Gastrocnemius medialis (tissue), 4 donors: Measurements from ENCODE around the gene TNS3. TPM values are rescaled to one million over a fixed set of nuclear protein-coding genes. Genes with fewer than 3 reads are reported as not detected.

Source experiments
- ATAC-seq, 2 donors: fragments of 150-250 bp; one replicate each; pipeline ENCODE4 v1.9.1; 2016
- DNase-seq, 2 donors: peaks; one replicate each; pipeline ENCODE4 v3.0.0-alpha.2; 2019
- H3K27ac ChIP-seq, 4 donors: fragments of 200-600 bp; sonication (generic); 1 replicate in 1 of 4; 2 replicates in 3 of 4; pipeline ENCODE4 v1.5.1; 2016 to 2018; ENCODE audit warnings: mild to moderate bottlenecking in 2 of 4, moderate library complexity in 1 of 4
- H3K27me3 ChIP-seq, 3 donors: fragments of 200-600 bp; sonication (generic) in 2 of 3; 1 replicate in 1 of 3; 2 replicates in 2 of 3; pipeline versions ENCODE4 v1.5.1 to v1.6.0; 2016 to 2019; ENCODE audit warnings: mild to moderate bottlenecking in 1 of 3, moderate library complexity in 1 of 3
- H3K36me3 ChIP-seq, 2 donors: fragments of 200-600 bp; sonication (generic) in 1 of 2; one replicate each; pipeline ENCODE4 v1.5.1; 2017 to 2018
- H3K4me1 ChIP-seq, 2 donors: fragments of 200-600 bp; sonication (generic) in 1 of 2; one replicate each; pipeline ENCODE4 v1.5.1; 2016 to 2017; ENCODE audit warnings: mild to moderate bottlenecking in 2 of 2
- H3K4me3 ChIP-seq, 4 donors: fragments of 200-600 bp; sonication (generic) in 3 of 4; 1 replicate in 1 of 4; 2 replicates in 3 of 4; pipeline ENCODE4 v1.5.1; 2016 to 2019; ENCODE audit warnings: mild to moderate bottlenecking in 2 of 4
- H3K9me3 ChIP-seq, 3 donors: fragments of 200-600 bp; sonication (generic) in 2 of 3; 1 replicate in 1 of 3; 2 replicates in 2 of 3; pipeline ENCODE4 v1.5.1; 2016 to 2019
- POLR2A ChIP-seq, 2 donors: fragments of 450-650 bp; IDR thresholded peaks; one replicate each; pipeline ENCODE4 v1.6.1; 2017; ENCODE audit warnings: antibody characterized with exemption in 2 of 2, mild to moderate bottlenecking in 2 of 2, moderate library complexity in 2 of 2
- in situ Hi-C, 4 donors: fragments of 200-750 bp; cut with MboI; loops; one replicate each; pipeline versions ENCODE4 v1.15.0 to v1.8.0; 2017; ENCODE audit warnings: low sequenced_read_pairs in 4 of 4
- intact Hi-C: fragments of 100-400 bp; cut with DNase I; formaldehyde crosslinking; loops from one replicate; pipeline ENCODE4 v1.15.1; 2023; ENCODE audit warnings: low total_unique reads
- total RNA-seq, 4 donors: library from RNA; depleted of rRNA; stranded (reverse); fragments of >200 nt; gene quantifications; one replicate each; pipeline versions ENCODE4 v1.1.0 to v1.2.3, GENCODE V29; 2016
- TF ChIP-seq, protein P1 (sequence below), 5 experiments: fragments of 450-650 bp in 3 of 5; fragments of 200-600 bp in 2 of 5; sonication (generic) in 2 of 5; IDR thresholded peaks in 4 of 5; conservative IDR thresholded peaks in 1 of 5; 1 replicate in 4 of 5; 2 replicates in 1 of 5; pipeline ENCODE4 v1.5.1; 2016 to 2019; ENCODE audit warnings: antibody characterized with exemption in 5 of 5, mild to moderate bottlenecking in 3 of 5, moderate library complexity in 3 of 5

TNS3 gene
- total RNA-seq, 4 donors from 2014 or later: 39.4 to 64.3 (median 50.5) TPM

DNA sequence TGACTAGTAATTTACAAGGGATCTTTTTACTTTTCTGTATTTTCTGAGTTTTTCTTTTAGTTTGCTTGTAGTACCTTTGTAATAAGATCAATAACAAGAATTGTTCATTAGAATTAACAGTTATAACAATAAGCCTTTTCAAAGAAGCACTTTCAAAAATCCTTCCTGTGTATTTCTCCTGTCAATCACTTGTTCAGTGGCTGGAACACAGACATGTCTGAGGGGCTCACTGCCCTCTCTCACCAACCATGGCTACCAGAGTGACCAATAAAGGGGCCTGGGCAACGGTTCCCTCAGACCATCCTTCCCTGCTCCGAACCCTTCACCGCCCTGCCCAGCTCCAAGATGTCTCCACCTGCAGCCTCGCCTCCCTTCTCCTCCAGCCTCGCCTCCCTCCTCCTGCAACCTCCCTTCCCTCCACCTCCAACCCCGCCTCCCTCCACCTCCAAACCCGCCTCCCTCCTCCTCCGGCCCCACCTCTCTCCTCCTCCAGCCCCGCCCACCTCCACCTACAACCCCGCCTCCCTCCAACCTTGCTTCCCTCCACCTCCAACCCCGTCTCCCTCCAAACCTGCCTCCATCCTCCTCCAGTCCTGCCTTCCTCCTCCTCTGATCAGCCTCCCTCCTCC lies 353.4 kb downstream of the TNS3 start:
- ATAC-seq: no peak
- TF ChIP-seq, protein P1, sequence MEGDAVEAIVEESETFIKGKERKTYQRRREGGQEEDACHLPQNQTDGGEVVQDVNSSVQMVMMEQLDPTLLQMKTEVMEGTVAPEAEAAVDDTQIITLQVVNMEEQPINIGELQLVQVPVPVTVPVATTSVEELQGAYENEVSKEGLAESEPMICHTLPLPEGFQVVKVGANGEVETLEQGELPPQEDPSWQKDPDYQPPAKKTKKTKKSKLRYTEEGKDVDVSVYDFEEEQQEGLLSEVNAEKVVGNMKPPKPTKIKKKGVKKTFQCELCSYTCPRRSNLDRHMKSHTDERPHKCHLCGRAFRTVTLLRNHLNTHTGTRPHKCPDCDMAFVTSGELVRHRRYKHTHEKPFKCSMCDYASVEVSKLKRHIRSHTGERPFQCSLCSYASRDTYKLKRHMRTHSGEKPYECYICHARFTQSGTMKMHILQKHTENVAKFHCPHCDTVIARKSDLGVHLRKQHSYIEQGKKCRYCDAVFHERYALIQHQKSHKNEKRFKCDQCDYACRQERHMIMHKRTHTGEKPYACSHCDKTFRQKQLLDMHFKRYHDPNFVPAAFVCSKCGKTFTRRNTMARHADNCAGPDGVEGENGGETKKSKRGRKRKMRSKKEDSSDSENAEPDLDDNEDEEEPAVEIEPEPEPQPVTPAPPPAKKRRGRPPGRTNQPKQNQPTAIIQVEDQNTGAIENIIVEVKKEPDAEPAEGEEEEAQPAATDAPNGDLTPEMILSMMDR (IDR thresholded peaks at IDR 0.05 in 4 of 5, conservative IDR thresholded peaks at IDR 0.05 in 1 of 5): no peak
- TF ChIP-seq POLR2A (IDR thresholded peaks at IDR 0.05): no peak
- Histone ChIP-seq H3K27me3 (no peaks in the 10 kb centered on the region), H3K27ac (no peak overlapping the region), H3K9me3 (no peaks in the 10 kb centered on the region), H3K4me3 (no peak overlapping the region), H3K4me1 (peaks cover 0 to 12% of the 10 kb centered on the region in 2 donors), H3K36me3 (no peaks in the 10 kb centered on the region)
- intact Hi-C loops: no loop called here
- no peak for DNase-seq
- in situ Hi-C loops: no loop called here

GRCh38 chr7:47227762-47228177 lies 354.1 kb downstream of the TNS3 start:
- in situ Hi-C loops (no loop called here), intact Hi-C loops (no loop called here)
- peak; percentile 33 to 89 for ATAC-seq

GRCh38 chr7:47226696-47227095 lies 355.2 kb downstream of the TNS3 start:
- DNase-seq: no peak
- no peak for ATAC-seq
- no peak overlapping the region for H3K27ac ChIP-seq
- H3K4me1 ChIP-seq: peaks cover 0 to 12% of the 10 kb centered on the region in 2 donors
- in situ Hi-C loops: no loop called here
- TF ChIP-seq, protein P1 (IDR thresholded peaks at IDR 0.05 in 4 of 5, conservative IDR thresholded peaks at IDR 0.05 in 1 of 5): no peak
- TF ChIP-seq POLR2A (IDR thresholded peaks at IDR 0.05): no peak
- no peaks in the 10 kb centered on the region for H3K36me3 ChIP-seq
- H3K4me3 ChIP-seq: no peak overlapping the region
- intact Hi-C loops: no loop called here
- no peaks in the 10 kb centered on the region for H3K27me3 ChIP-seq
- H3K9me3 ChIP-seq: no peaks in the 10 kb centered on the region

More at GRCh38 chr7:47227762-47228177, 354.1 kb downstream of the TNS3 start:
- H3K4me3 ChIP-seq: no peak overlapping the region
- H3K4me1 ChIP-seq: peaks cover 0 to 12% of the 10 kb centered on the region in 2 donors
- no peaks in the 10 kb centered on the region for H3K9me3 ChIP-seq
- H3K36me3 ChIP-seq: no peaks in the 10 kb centered on the region
- H3K27me3 ChIP-seq: no peaks in the 10 kb centered on the region
- no peak overlapping the region for H3K27ac ChIP-seq
- peak in 1 of 2 donors; percentile 25 for DNase-seq
- TF ChIP-seq POLR2A (IDR thresholded peaks at IDR 0.05): no peak
- TF ChIP-seq, protein P1 (IDR thresholded peaks at IDR 0.05 in 4 of 5, conservative IDR thresholded peaks at IDR 0.05 in 1 of 5): no peak

DNA sequence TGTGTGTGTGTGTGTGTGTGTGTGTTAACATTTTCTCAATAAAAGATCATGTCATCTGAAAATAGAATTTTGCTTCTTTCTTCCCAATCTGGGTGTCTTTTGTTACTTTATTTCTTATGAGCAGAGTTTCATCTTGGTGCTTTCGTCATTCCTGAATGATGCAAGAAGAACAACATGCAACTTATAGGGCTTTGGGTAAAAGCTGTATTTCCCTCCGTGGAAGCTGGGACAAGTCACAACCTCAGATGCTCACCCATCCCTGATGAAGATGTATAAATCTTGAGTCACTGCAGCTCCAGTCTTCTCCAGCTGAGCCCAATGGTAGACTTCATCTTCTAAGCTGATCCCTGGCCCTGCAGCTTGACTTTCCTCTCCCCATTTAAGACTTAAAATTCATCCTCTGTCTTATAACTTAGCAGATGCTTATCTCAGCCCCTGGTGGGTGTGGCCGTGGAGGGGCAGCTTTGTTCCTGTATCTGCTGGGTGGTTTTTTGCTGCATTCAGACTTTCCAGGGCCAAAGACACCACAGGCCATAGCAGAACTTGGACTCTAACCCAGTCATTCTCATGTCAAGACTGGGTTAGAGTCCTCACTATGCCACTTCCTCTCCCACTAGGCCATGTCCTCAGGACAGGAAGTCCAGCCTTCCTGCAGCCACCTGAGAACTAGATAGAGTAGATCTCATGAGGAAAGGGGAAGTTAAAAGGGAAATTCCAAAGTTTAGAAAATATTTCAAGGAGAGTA lies 356.4 kb downstream of the TNS3 start:
- no peaks in the 10 kb centered on the region for H3K27me3 ChIP-seq
- TF ChIP-seq, protein P1 (IDR thresholded peaks at IDR 0.05 in 4 of 5, conservative IDR thresholded peaks at IDR 0.05 in 1 of 5): no peak
- no peak for TF ChIP-seq POLR2A (IDR thresholded peaks at IDR 0.05)
- no peak overlapping the region for H3K27ac ChIP-seq
- in situ Hi-C loops: no loop called here
- no peaks in the 10 kb centered on the region for H3K36me3 ChIP-seq
- DNase-seq (no peak), ATAC-seq (no peak)
- intact Hi-C loops: no loop called here
- H3K4me3 ChIP-seq: no peak overlapping the region
- peaks cover 0 to 12% of the 10 kb centered on the region in 2 donors for H3K4me1 ChIP-seq
- H3K9me3 ChIP-seq: no peaks in the 10 kb centered on the region
